T-helper 1 cell (primary cell): Measurements from ENCODE around the gene PPP3R1.
A peak's percentile ranks its signal among the peaks of the same experiment; 100 is the strongest.

ENCODE experiments used
- DNase-seq, 5 donors: peaks; one replicate each; pipeline ENCODE4 v3.0.0-alpha.2; 2012 to 2020

Gene PPP3R1

DNA sequence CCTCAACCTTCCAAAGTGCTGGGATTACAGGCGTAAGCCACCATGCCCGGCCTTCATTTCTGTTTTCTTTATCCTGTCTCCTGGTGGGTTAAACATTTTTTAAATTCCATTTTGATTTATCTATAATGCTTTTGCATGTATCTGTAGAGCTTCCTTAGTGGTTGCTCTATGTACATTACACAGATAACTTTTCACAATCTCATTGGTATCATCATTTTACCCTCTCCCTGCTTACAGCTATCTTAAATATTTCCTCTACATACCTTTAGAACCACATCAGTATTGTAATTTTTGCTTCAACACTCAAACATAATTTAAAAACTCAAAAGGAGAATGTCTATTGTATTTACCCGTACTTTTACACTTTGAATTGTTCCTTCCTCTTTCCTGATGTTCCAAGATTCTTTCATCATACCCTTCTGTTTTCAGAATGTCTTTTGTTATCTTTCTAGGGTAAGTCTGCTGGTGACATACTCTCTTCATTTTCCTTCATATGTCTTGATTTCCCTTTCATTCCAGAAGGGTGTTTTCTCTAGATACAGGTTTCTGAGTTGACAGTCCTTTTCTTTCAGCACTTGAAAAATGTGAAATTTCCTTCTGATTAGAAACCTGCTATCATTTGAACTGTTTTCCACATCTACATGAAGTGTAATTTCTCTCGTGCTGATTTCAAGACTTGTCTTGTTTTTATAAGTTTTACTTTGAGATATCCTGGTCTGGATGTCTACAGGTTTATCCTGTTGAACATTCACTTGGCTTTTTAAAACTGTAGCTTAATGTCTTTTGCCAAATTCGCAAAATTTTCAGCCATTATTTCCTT is 21.9 kb downstream of the PPP3R1 start:
- no peak for DNase-seq

DNA sequence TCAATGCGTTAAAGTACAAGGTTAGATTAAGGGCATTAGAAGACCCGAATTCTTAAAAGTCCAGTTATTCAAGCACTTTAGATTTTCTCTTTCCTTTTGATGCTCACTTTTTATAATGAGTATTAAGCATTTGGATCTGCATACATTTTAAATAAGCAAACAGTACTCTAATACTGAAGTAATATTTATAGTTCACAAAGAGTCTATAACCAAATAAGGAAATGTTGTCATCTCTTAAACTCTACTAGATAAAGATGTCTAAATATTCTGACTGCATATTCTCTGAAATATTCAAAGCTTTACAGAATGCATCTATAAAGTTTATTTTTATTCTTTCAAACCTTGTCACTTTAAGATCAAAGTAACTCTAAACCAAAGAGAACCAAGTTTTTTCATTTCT is 25.5 kb downstream of the PPP3R1 start:
- no peak for DNase-seq

DNA sequence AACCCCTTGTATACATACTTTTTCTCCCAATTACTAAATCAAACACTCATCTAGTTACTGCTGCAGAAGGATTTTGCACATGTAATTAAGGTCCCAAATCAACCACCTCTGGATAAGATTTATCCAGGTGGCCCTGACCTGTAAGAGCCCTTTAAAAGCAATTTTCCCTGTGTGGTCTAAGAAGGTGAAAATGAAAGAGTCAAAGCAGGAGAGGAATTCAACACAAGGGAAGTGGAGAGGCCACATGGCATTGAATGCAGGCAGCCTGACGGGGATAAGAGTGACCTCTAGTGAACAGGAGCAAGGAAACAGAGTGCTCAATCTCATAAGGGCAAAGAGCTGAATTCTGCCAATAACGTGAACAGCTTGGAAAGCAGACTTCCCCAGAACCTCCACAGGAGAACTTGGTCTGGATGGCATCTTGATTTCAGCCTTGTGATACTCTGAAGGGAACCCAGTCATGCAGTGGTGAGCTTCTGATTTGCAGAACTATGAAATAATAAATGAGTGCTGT is 27.2 kb downstream of the PPP3R1 start:
- peak in 3 of 5 donors; percentile 11 to 14 (median 13) for DNase-seq

GRCh38 chr2:68223419-68223818 is 28.9 kb downstream of the PPP3R1 start:
- DNase-seq, result no peak

- no peak for DNase-seq
These were observed 30.0 kb downstream of the PPP3R1 start for GRCh38 chr2:68222287-68222686.

- DNase-seq, result no peak
These were observed 33.9 kb downstream of the PPP3R1 start for GRCh38 chr2:68218343-68218901.

DNA sequence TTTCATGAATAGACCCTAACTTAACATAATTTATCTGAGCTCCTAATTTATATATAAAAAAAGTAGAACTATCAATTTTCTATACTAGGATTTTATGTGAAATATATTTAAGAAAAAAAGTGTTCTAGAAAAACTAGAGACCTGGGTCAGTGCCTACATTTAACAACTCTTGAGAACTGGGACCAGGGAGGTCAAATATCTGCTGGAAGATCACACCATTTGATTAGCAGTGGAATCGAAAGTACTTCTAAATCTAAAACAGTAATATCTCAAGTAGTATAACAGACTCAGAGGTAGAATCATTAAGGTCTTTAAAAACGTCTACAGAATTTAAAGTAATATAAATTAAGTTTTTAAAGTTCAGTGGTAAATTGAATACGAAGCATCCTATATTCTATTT is 34.6 kb downstream of the PPP3R1 start:
- DNase-seq, result no peak

GRCh38 chr2:68216454-68217310 is 35.6 kb downstream of the PPP3R1 start:
- no peak for DNase-seq

GRCh38 chr2:68214381-68214780 is 38.0 kb downstream of the PPP3R1 start:
- no peak for DNase-seq

DNA sequence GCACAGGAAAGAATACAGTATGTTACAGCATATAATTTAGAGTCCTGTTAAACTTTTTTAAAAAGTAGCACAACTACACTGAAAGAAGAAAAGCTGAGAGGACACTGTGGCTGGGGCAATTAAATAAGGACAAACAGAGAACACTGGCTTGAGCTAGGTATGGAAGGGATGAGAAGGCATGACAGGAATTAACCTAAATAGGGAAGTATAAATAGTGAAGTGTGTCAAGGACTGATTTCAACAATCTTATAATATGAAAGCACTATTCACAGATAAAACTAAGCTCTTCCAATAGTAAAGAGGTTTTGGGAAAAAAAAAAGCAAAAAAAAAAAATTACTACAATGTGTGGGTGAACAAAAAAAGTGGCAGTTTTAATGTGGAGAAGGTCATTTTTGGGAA is 45.5 kb downstream of the PPP3R1 start:
- DNase-seq, result no peak

GRCh38 chr2:68203587-68203986 is 48.7 kb downstream of the PPP3R1 start:
- peak in 1 of 5 donors; percentile 84 for DNase-seq

- peak in 1 of 5 donors; percentile 17 for DNase-seq
These were observed 52.1 kb downstream of the PPP3R1 start for GRCh38 chr2:68200157-68200787.

- DNase-seq, result peak; percentile 10 to 42 (median 19)
These were observed 56.1 kb downstream of the PPP3R1 start for GRCh38 chr2:68196120-68196716.

DNA sequence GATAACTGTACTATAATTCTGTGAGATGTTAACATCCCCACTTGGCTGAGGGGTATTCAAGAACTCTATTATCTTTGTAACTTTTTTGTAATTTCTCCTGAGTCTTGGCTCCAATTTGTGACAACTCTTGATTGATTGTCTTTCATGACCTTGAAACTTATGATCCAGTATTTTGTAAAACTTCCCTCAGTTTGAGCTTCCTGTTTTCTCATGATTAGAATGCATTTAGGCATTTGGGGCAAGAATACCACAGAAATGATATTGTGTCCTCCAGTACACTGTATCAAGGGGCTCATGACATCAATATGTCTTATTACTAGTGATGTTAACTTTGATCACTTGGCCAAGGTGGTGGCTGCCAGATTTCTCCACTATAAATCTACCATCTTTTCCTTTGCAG is 57.2 kb downstream of the PPP3R1 start:
- no peak for DNase-seq

- DNase-seq, result no peak
These were observed 58.5 kb downstream of the PPP3R1 start for GRCh38 chr2:68193787-68194372.

DNA sequence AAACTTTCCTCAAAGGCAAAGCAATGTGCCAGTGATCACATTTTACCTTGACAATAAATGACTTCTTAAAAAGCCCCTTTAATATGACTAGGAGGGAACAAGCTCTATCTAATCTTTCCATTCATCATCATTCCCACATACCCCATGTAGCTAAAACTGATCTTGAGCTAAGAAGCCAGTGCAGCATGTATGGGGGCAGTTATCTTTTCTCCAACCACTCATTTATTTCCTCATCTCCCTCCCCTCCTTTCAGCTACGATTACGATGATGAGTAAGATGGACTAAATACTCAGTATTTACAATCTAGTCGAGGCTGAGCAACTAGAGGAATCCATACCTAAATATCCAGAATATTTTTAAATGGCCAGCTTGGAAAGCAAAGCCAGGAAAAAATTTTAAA is 59.2 kb downstream of the PPP3R1 start:
- no peak for DNase-seq

DNA sequence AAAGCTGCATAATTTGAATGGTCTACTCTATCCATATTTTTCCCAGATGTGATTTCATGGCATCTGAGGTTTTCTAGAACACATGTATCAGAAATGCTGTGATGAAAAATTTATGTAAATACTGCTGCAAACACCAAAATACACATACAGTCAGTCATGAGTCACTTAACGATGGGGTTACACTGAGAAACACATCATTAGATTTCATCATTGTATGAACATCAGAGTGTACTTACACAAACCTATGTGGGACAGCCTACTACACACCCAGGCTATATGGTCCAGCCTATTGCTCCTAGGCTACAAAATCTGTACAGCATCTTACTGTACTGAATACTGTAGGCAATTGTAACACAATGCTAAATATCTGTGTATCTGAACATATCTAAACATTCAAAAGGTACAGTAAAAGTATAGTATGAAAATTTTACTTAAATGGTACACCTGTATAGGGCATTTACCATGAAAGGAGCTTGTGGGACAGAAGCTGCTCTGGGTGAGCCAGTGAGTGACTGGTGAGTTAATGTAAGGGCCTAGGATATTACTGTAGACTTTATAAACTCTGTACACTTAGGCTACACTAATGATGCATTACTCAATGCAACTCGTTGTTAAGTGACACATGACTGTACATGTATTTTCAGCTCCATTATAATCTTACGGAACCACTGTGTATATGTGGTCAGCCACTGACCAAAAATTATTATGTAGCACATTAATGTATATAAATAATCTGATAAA is 61.2 kb downstream of the PPP3R1 start:
- peak in 1 of 5 donors; percentile 31 for DNase-seq

- DNase-seq, result no peak
These were observed 62.1 kb downstream of the PPP3R1 start for GRCh38 chr2:68189991-68190784.

- DNase-seq, result no peak
These were observed 63.5 kb downstream of the PPP3R1 start for GRCh38 chr2:68188831-68189230.

GRCh38 chr2:68187329-68187728 is 65.0 kb downstream of the PPP3R1 start:
- no peak for DNase-seq
